OCI-LY7 (cell line): ENCODE results near the gene GNAO1.

ENCODE experiments used
- EZH2phosphoT487 ChIP-seq: fragments of 200-600 bp; sonication (generic); IDR thresholded peaks from 2 replicates; pipeline ENCODE4 v1.6.1; 2018; ENCODE audit warnings: low read depth, borderline replicate concordance, mild to moderate bottlenecking, mixed run types, antibody characterized with exemption, low read length, moderate library complexity, mixed read lengths
- TF ChIP-seq, protein P1 (sequence below): fragments of 200-600 bp; sonication (generic); conservative IDR thresholded peaks from 2 replicates; pipeline ENCODE4 v1.5.1; 2014; ENCODE audit warnings: mild to moderate bottlenecking, antibody characterized with exemption, low read length, moderate library complexity, mixed read lengths

DNA sequence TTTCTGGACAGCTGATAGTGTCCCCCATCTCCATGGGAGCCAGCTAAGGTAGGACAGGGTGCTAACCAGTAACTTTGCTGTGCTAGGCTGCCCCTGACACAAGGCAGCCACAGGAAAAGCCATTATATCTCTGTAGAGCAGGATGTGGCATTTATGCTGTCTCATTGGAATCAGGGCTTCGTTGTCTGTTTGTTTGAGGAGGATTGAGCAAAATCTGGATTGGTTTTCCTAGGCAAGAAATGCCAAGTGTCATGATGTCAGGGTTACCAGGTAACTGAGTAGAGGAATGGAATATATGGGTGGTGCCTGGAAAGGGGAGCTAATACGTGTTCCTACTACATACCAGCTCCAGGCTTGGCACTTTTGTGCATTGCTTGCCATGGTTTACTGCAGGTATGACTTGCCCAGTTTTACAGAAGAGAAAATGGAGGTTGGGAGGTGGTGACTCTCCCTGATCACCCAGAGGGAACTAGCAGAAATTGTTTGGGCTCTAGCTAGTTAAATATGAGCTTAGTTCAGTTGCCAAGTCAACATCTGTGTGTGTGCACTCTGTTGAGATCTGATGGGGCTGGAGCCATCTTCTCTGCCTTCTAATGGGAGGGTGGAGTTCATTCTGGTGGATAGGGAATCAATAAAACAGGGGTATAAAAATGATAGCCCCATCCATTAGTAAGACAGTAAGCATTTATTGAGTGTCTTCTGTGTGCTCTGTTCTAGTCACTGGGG, 33.9 kb downstream of the GNAO1 start:
- TF ChIP-seq, protein P1, sequence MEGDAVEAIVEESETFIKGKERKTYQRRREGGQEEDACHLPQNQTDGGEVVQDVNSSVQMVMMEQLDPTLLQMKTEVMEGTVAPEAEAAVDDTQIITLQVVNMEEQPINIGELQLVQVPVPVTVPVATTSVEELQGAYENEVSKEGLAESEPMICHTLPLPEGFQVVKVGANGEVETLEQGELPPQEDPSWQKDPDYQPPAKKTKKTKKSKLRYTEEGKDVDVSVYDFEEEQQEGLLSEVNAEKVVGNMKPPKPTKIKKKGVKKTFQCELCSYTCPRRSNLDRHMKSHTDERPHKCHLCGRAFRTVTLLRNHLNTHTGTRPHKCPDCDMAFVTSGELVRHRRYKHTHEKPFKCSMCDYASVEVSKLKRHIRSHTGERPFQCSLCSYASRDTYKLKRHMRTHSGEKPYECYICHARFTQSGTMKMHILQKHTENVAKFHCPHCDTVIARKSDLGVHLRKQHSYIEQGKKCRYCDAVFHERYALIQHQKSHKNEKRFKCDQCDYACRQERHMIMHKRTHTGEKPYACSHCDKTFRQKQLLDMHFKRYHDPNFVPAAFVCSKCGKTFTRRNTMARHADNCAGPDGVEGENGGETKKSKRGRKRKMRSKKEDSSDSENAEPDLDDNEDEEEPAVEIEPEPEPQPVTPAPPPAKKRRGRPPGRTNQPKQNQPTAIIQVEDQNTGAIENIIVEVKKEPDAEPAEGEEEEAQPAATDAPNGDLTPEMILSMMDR, result no peak
- TF ChIP-seq EZH2phosphoT487, result no peak
